Kasumi-1 (cell line): ENCODE measurements around the gene SLC39A11.

Experiments
- DNase-seq, 2 experiments: peaks; one replicate each; lab custom pipeline; 2025; lab: John Stamatoyannopoulos, UW

The SLC39A11 gene

DNA sequence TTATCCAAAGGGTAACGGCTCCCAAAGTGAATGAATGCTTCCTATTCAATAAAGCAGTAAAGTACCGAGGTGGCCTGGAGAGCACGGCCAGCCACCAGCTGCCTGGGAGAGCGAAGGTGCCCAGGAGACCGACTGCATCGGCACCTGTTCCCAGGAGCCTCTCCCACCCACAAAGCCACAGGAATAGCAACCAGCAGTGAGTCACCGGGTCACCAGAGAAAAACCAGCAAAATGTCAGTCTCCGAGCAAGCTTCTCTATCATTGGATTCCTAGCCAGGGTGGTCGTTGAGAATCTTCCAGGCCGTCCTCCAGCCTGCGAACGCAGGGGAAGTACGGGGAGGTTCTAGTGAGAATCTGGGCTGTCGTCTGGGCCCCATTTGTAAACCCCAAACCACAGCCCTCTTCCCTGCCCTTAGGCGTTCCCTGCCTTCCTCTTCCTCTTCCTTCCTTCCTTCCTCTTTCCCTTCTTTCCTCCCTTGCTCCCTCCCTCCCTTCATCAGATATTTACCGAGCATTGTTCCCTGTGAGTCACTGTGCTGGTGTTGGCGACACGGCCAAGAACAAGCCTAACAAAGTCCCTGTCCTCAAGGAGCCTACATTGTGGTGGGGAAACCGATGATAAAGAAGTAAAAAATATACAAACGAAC, 114.6 kb downstream of the SLC39A11 start:
- peak; percentile 21 to 33 for DNase-seq

- DNase-seq = no peak
Measured at GRCh38 chr17:72976971-72977770, 115.3 kb downstream of the SLC39A11 start.

DNA sequence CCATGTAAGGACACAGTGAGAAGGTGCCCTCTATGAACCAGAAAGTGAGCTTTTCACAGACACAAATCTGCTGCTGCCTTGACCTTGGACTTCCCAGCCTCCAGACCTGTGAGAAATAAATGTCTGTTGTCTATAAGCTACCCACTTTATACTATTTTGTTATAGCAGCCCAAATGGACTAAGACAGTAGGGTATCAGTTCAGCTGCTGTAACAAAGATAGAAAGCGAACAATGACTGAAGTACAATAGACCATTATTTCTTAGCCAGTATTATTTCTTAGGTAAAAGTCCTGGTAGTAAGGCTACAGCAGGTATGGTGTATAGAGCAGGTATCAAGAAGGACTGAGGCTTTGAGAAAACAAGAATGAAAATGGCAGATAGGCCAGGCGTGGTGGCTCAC, 117.0 kb downstream of the SLC39A11 start:
- DNase-seq = no peak

DNA sequence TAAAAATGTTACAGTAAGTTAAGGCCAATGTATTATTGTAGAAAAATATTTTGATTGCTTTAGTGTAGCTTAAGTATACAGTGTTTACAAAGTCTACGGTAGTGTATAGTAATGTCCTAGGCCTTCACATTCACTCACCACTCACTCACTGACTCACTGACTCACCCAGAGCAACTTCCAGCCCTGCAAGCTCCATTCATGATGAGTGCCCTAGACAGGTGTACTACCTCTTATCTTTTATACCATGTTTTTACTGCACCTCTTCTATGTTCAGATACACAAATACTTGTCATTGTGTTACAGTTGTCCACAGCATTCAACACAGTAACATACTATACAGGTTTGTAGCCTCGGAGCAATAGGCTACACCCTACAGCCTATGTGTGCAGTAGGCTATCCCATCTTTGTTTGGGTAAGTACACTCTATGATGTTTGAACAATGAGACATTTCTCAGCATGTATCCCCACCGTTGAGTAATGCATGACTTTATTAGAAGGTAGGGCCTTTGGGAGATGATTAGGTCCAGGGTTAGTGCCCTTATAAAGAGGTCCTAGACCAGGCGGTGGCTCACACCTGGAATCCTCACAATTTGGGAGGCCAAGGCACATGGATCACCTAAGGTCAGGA, 117.8 kb downstream of the SLC39A11 start:
- DNase-seq = no peak

DNA sequence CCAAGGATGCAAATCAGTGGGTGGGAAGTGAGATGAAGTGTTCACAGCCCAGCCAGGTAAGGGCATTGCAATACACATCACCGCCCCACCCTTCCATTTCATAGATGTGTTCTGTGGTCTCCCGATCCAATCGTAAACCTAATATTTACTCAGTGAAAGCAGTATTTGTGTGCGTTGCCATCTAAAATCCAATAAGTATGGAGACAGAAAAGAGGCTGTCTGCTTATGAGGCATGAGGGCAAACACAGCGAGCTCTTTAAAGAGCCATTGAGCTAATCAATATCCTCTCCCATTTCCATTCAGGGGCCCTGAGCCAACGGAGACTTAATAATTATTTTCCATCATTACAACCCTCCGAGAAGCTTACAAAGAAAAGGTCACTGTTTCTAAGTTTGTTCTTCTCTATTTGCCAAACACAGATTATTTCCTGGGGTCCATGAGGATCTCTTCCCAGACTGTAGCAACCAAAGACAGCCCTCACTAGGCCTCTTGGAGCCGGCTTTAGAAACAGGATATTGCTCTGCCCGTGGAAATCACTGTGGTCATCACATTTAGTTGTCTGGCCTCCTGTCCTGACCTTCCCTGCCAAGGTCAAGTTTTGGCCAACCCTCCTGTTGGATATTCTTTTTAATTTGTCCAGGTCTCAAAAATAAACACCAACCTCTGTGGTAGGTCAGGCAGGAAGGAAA, 120.1 kb downstream of the SLC39A11 start:
- DNase-seq = no peak

- DNase-seq = no peak
Measured at GRCh38 chr17:72971226-72971880, 121.1 kb downstream of the SLC39A11 start.

DNA sequence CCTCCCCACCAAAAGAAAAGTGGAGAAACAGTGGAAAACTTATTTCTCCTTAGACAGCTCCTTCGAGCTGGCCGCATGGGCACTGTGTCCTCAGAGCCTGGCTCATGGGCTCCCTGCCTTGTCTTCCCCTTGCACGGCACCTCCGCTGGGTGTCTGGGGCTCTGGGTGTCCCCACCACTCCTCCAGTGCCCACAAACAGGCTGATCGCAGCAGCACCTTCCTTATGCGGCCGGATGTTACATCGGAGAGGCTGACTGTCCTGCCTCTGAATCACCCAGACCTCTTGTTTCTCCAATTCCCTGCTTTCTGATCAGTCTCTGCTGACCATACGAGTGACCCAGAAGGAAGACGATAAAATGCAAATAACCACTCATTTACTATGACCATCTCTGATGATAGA, 121.7 kb downstream of the SLC39A11 start:
- no peak for DNase-seq

GRCh38 chr17:72970246-72970645, 122.2 kb downstream of the SLC39A11 start:
- DNase-seq = no peak

DNA sequence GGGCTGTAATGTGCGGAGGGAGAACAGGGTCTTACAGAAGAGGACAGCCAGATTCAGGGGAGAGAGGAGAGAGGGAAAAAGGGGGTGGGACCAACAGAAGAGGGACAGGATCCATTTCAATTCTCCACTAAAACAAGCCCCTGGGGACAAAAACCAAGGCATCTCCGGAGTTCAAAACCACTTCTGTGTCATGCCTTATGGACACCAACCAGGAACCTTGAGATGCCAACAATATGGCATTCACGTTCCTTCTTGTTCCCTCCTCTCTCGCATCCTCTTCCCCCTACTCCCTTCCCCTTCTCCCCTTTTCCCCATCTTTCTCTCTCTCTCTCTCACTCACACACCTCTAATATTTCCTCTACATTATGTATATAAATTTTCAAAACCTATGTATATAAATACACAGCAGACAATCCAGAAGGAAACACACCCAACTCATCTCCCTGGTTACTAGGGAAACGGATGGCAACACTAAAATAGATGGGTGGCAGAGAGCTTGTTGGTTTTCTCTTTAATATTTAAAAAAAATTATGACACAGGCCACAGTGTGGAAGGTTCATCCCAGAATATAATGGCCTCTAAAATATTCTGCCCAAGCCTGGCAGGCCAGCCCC, 123.1 kb downstream of the SLC39A11 start:
- no peak for DNase-seq

- no peak for DNase-seq
Measured at GRCh38 chr17:72968798-72969197, 123.7 kb downstream of the SLC39A11 start.

- DNase-seq = no peak
Measured at GRCh38 chr17:72967977-72968585, 124.4 kb downstream of the SLC39A11 start.

DNA sequence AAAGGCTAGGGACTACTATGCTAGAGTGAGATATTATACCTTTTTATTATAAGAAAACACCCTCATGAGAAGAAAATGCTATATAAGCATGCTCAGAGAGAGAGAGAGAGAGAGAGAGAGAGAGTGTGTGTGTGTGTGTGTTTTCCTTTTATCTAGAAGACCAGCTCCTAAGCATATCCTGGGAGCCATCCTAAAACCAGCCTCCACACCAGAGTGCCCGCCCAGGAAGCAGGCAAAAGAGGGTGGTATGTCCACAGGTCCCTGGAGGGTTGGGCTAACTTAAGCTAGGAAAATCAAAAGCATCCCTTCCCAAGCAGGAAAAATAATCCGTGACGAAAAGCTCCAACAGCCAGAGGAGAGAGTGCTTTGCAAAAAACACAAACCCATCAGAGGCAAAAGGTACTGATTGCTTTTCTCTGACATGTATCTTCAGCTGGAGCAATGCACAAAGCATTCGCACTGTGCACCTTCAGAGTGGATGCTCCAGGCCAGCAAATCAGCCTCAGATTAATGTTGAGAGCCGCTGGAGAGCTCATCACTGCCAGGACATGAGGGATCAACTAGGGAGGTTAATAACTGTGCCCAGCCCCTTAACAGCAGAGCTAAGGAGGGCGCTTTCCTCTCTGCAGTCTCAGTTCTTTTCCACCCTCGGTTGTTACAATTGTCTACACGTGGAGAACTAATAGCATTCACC, 125.1 kb downstream of the SLC39A11 start:
- DNase-seq = no peak

DNA sequence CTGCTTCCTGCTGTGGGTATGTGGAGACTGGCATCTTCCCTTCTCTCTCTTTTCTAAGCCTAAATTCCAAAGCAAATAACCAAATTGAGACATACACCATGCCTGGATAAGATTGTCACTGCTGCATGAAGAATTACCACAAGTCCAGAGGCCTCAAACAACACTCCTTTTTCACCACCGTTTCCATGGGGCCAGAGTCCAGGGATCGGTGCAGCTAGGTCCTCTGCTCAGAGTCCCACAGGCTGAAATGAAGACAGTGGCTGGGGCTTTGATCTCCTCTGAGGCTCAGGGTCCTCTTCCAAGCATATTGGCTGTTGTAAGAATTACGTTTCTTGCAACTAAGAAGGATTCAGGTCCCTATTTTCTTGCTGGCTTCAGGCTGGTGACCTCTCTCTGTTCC, 130.4 kb downstream of the SLC39A11 start:
- no peak for DNase-seq

- no peak for DNase-seq
Measured at GRCh38 chr17:72955391-72956140, 136.9 kb downstream of the SLC39A11 start.

DNA sequence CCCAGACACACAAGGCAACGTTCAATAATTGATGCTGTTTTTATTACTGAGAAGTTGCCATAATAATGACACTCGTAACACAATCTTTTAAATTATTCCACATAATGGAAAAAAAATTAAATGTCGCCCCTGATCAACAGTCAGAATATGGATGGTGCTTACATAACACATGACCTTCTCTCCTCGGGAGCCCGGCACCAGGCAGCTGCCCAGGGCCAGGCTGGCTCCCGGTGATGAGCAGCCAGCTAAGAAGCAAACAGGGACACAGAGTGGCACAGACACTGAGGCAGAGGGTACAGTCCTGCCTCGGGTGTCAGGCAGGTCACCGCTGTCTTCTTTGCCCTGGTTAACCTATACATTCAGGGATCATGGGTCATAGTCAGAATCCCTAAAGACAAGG, 137.9 kb downstream of the SLC39A11 start:
- DNase-seq = no peak

DNA sequence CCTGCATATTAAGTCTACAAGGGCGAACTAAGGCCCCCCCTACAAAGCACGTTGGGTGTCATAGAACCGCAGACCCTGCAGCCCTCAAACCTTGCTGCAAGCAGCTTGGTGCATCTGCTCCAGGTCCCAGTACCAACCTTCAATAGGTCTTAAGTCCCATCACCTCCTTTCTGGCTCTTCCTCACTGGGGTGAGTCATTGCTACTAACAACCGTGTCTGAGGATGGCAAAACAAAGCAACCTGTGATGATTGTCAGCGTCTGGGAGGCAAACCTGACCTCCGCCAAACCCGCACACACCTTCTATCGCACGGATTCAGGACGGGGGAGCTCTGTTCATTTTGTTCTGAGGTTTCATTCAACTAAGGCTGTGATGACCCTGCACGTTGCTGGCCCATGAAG, 138.9 kb downstream of the SLC39A11 start:
- DNase-seq = no peak

- DNase-seq = no peak
Measured at GRCh38 chr17:72952641-72953315, 139.7 kb downstream of the SLC39A11 start.

- no peak for DNase-seq
Measured at GRCh38 chr17:72952220-72952619, 140.3 kb downstream of the SLC39A11 start.

- no peak for DNase-seq
Measured at GRCh38 chr17:72950242-72950931, 142.1 kb downstream of the SLC39A11 start.
